ENCODE data around the gene CXorf65.

CXorf65 gene

GRCh38 chrX:71105628-71106027 lies 912 bp downstream of the CXorf65 start:
- DNase-seq = no peak

- peak; percentile 80 for DNase-seq
These were observed 3.2 kb downstream of the CXorf65 start for GRCh38 chrX:71103110-71103983.

- no peak for DNase-seq
These were observed 4.2 kb downstream of the CXorf65 start for GRCh38 chrX:71102292-71102691.

GRCh38 chrX:71100581-71101505 lies 5.7 kb downstream of the CXorf65 start:
- DNase-seq = no peak

GRCh38 chrX:71099736-71100135 lies 6.8 kb downstream of the CXorf65 start:
- no peak for DNase-seq

GRCh38 chrX:71098951-71099506 lies 7.5 kb downstream of the CXorf65 start:
- DNase-seq = no peak

- DNase-seq = peak; percentile 87
These were observed 8.2 kb downstream of the CXorf65 start for GRCh38 chrX:71098302-71098701.

- no peak for DNase-seq
These were observed 9.8 kb downstream of the CXorf65 start for GRCh38 chrX:71096760-71097032.

GRCh38 chrX:71095981-71096759 lies 10.4 kb downstream of the CXorf65 start:
- DNase-seq = no peak

GRCh38 chrX:71095555-71095980 lies 11.0 kb downstream of the CXorf65 start, which contains the start of gene FOXO4:
TSS of gene FOXO4 (plus strand) at chrX:71095851. CDS start at chrX:71096529, 678 bp downstream.
- DNase-seq = peak; percentile 91

- no peak for DNase-seq
These were observed 11.5 kb downstream of the CXorf65 start for GRCh38 chrX:71095033-71095432.

GRCh38 chrX:71091263-71091662 lies 15.3 kb downstream of the CXorf65 start:
- no peak for DNase-seq

GRCh38 chrX:71085900-71086299 lies 20.6 kb downstream of the CXorf65 start:
- DNase-seq = no peak

GRCh38 chrX:71082822-71083221 lies 23.7 kb downstream of the CXorf65 start:
- DNase-seq = no peak

GRCh38 chrX:71082124-71082647 lies 24.4 kb downstream of the CXorf65 start:
- DNase-seq = no peak

GRCh38 chrX:71081330-71082123 lies 25.0 kb downstream of the CXorf65 start:
- no peak for DNase-seq

GRCh38 chrX:71070531-71070930 lies 36.0 kb downstream of the CXorf65 start:
- no peak for DNase-seq

- DNase-seq = peak; percentile 90
These were observed 38.3 kb downstream of the CXorf65 start, which contains the start of gene SNX12 for GRCh38 chrX:71068044-71068918. TSS of gene SNX12 (minus strand) at chrX:71068334. CDS start at chrX:71068306, 28 bp downstream.

GRCh38 chrX:71067712-71068043 lies 38.9 kb downstream of the CXorf65 start:
- no peak for DNase-seq

- no peak for DNase-seq
These were observed 39.5 kb downstream of the CXorf65 start for GRCh38 chrX:71067089-71067488.

Data from activated CD8-positive, alpha-beta memory T cell treated with anti-CD3 and anti-CD28 coated beads for 24 hours (primary cell).